ENCODE results near the gene MPDZ. TPM values are rescaled to one million over a fixed set of nuclear protein-coding genes. Genes with fewer than 3 reads are reported as not detected.

Gene MPDZ
- total and polyA plus RNA-seq, 2 experiments from 2014 or later = 33.0 to 43.1 TPM

- H3K9me2 ChIP-seq (ENCODE audit: insufficient read depth) = no peaks in the 10 kb centered on the region
- H3K36me3 ChIP-seq (ENCODE audit: insufficient read depth) = no peaks in the 10 kb centered on the region
- no peaks in the 10 kb centered on the region for H3K36me3 Mint-ChIP-seq (ENCODE audit: low read depth)
- no peaks in the 10 kb centered on the region for H3K79me2 ChIP-seq (replicated peaks; ENCODE audit: insufficient read depth)
- H3K27me3 Mint-ChIP-seq (ENCODE audit: insufficient read depth, low read depth, poor library complexity) = no peaks in the 10 kb centered on the region
- ATAC-seq (no peak), DNase-seq (ENCODE audit: low spot score) (no peak)
- H3K9me3 Mint-ChIP-seq = no peaks in the 10 kb centered on the region
- no peak overlapping the region for H2AFZ ChIP-seq
- no peaks in the 10 kb centered on the region for H4K20me1 ChIP-seq (replicated peaks; ENCODE audit: insufficient read depth)
- TF ChIP-seq POLR2AphosphoS5 (IDR thresholded peaks at IDR 0.05; ENCODE audit: low read depth) = no peak
- no peak for TF ChIP-seq NANOG (IDR thresholded peaks at IDR 0.05; ENCODE audit: borderline replicate concordance)
- no peak for TF ChIP-seq EZH2 (IDR thresholded peaks at IDR 0.05; ENCODE audit: low read depth, unreplicated experiment)
- no peak for TF ChIP-seq ZNF114 (CRISPR knock-in tag; IDR thresholded peaks at IDR 0.05)
- TF ChIP-seq EZH2phosphoT487 (IDR thresholded peaks at IDR 0.05; ENCODE audit: unreplicated experiment) = no peak
- TF ChIP-seq CREB1 (CRISPR knock-in tag; IDR thresholded peaks at IDR 0.05; ENCODE audit: low read depth) = no peak
- no peak for TF ChIP-seq STAT1 (IDR thresholded peaks at IDR 0.05; ENCODE audit: unreplicated experiment)
- TF ChIP-seq JUNB (IDR thresholded peaks at IDR 0.05; ENCODE audit: unreplicated experiment) = no peak
- no peak for TF ChIP-seq ZNF462 (CRISPR knock-in tag; IDR thresholded peaks at IDR 0.05)
- TF ChIP-seq REST (IDR thresholded peaks at IDR 0.05; ENCODE audit: unreplicated experiment) = no peak
- H3K27ac ChIP-seq (ENCODE audit: low read depth) = no peak overlapping the region
- no peaks in the 10 kb centered on the region for H3K27me3 ChIP-seq (ENCODE audit: insufficient read depth)
- H3K4me3 Mint-ChIP-seq = no peak overlapping the region
- H3K4me2 ChIP-seq = no peak overlapping the region
- 0 out of 2 replicates have a peak overlapping the region, but pooled peaks have one; percentile 23 for H3K27ac Mint-ChIP-seq
- H3K4me1 Mint-ChIP-seq = peaks cover under 1% of the 10 kb centered on the region; the same call in 2 of the 3 replicates
- H3K4me1 ChIP-seq (ENCODE audit: insufficient read depth) = peaks cover under 1% of the 10 kb centered on the region; the same call in 1 of the 2 replicates
- no peak overlapping the region for H3K4me3 ChIP-seq
- no peaks in the 10 kb centered on the region for H3F3A ChIP-seq (replicated peaks; ENCODE audit: low read depth)
Observed at GRCh38 chr9:13234932-13235331, 44.6 kb downstream of the MPDZ start.

Data from GM23338 (cell line).